Activated T-cell treated with anti-CD3 and anti-CD28 coated beads for 4 hours (primary cell): ENCODE results near the gene FGF6.
"Not testable (repeated sequence)": the region's sequence is repeated elsewhere in the genome, so short reads cannot be mapped to it uniquely, and the experiment has no call there.

Experiments
- DNase-seq: peaks from one replicate; pipeline ENCODE4 v3.0.0-alpha.2; 2020

Gene FGF6, protein sequence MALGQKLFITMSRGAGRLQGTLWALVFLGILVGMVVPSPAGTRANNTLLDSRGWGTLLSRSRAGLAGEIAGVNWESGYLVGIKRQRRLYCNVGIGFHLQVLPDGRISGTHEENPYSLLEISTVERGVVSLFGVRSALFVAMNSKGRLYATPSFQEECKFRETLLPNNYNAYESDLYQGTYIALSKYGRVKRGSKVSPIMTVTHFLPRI

GRCh38 chr12:4445156-4446101 is at the start of gene FGF6:
TSS of gene FGF6 (minus strand) at chr12:4445815. CDS start at chr12:4445570, 245 bp downstream.
- DNase-seq = no peak

DNA sequence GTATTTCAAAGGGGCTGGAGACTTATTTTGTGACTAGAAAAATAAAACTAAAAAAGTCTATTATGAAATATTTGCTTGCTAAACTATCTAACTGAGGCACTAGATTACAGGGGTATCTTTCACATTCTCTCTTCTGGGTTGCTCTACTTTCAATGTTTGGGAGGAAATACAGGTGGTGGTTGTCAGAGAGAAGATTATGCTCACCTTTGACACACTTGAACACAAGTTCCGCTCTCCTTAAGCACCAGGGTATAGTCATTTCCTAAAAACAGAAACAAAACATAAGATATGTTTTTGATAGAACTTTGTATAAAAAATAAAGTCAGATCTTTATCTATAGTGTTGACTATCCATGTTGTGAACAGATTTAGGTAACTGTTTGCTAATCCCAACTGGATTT is 45.4 kb upstream of the FGF6 start:
- DNase-seq = no peak

DNA sequence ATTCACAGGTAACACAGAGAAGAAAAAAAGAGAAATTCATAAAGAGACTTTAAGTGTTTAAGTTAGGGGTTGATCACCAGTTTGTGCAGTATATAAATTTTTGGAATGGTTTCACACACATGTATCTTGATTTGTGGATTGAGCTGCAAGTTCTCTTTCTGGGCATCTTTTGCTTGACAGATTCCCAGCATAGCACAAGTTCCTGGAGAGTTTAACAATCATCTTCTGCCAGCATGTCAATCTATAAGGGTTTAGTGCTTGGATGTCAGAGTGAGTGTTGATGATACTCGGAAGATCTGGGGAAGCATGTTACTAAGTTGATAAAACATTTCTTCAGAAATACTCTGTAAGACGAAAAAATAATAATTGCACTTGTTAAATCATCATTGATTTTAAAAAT is 43.9 kb upstream of the FGF6 start:
- no peak for DNase-seq

DNA sequence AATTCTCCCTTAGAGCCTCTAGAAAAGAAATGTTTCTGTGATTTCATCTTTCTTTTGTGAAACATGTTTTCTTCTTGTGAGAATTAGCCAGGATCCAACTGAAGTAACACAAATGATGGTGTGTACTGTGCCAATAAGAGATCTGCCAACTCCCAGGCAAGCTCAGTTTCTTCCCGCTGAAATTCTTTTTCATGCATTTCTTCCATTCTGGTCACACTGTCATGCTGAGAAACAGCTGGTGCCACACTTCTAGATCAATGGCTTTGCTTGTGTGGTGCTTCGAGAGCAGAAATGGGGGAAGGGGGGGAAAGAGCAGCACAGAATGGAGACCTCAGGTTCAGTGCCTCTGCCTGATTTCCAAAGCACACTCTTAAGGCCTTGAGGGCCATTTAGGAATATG is 41.4 kb upstream of the FGF6 start:
- no peak for DNase-seq

- no peak for DNase-seq
Observed at GRCh38 chr12:4486049-4486699, 40.6 kb upstream of the FGF6 start.

DNA sequence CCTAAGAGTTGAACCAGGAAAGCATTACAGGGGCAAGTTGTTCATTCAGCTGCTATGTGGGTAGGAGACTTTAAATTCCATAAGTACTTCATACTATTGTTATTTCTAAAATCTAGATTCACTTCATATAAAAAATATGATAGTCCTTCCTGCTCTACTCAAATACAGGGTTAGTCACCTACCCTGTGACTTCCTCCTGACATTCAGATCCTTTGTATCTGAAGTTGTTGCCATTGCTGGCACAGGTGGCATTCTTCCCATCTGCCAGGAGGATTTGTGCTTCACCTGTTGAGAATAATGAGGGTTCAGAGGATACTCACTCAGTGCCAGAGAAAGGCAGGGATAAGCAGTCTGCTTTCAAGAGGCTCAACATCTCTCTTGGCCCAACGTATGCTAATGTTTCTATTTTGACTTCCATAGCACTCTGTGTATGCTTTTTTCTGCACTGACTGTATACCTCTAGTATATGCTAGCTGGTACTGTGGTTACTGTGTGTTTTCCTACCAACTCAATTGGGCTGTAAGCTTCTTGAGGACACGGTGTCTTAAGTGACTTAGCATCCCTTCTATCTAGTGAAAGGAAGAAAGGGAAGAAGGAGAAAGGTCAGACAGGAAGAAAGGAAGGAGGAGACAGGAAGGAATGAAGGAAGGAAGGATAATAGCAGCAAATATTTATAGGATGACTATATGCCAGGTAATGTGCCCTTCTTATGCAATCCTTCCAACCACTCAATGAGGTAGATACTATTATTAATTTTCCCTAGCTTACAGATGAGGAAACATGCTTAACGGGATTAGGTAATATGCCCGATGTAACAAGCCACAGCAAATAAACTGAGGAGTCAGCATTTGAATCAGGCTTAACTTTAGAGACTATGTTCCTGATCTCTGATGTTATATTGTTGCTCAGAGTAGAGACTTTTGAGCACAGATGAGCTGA is 38.5 kb upstream of the FGF6 start:
- no peak for DNase-seq

DNA sequence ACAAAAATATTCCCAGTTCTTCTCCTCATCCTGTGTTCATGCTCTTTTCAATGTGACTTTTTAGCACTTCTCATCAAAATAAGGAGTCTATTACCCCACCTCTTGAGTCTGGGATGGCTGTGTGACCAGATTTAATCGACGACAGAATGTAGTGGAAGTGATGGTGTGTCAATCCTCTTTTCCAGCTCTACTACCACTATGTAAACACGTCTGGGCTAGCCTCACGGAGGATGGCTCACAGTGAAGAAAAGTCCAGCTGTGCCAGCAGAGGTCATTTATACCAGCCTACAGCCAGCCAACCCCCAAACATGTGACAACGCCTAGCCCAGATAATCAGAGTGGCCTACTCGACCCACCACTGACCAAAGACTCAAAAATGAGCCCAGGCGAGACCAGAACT is 37.3 kb upstream of the FGF6 start:
- DNase-seq = no peak

DNA sequence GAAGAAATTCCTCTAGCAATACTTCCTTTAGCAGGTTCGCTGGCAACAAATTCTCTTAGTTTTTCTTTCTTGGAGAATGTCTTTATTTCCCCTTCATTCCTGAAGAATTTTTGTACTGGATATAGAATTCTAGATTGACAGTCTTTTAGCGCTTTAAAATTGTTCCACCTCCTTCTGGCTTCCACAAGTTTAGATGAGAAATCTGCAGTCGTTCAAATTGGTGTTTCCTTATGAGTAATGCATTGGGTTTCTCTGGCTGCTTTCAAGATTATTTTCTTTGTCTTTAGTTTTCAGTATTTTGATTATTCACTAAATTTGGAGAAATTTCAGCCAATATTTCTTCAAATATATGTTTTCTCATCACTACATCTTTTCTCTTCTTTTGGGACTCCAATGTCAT is 33.3 kb upstream of the FGF6 start:
- DNase-seq = no peak

- no peak for DNase-seq
Observed at GRCh38 chr12:4477129-4477528, 31.5 kb upstream of the FGF6 start.

DNA sequence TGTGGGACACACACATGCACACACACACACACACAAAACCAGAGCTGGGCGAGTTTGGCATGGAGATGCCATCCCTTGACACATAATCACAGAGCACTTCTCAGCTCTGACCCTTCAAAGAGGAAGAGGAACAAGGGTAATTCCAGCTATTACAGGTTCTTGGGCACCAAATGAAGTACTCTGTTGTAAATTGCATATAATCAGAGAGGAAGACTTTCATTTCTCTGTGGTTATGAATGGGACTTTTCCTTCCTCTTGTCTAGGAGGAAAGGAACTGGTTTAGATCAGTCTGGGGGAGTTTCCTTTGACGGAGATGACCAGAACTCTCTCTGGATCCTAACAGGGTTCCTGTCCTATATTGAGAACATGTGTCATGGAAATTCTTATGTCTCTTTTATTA is 26.4 kb upstream of the FGF6 start:
- no peak for DNase-seq

- DNase-seq = no peak
Observed at GRCh38 chr12:4471256-4471655, 25.6 kb upstream of the FGF6 start.

GRCh38 chr12:4468994-4469393 is 23.4 kb upstream of the FGF6 start:
- no peak for DNase-seq

DNA sequence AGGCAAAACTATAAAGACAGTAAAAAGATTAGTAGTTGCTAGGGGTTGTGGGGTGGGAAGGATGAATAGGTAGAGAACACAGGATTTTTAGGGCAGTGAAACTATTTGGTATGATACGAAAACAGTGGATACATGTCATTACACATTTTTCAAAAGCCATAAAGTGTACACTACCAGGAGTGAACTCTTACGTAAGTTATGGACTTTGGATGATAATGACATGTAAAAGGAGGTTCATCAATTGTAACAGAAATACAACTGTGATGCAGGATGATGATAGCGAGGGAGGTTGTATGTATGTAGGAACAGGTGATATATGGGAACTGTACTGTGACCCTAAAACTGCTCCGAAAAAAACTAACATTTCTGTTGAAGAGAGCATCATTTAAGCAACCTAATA is 15.1 kb upstream of the FGF6 start:
- no peak for DNase-seq

DNA sequence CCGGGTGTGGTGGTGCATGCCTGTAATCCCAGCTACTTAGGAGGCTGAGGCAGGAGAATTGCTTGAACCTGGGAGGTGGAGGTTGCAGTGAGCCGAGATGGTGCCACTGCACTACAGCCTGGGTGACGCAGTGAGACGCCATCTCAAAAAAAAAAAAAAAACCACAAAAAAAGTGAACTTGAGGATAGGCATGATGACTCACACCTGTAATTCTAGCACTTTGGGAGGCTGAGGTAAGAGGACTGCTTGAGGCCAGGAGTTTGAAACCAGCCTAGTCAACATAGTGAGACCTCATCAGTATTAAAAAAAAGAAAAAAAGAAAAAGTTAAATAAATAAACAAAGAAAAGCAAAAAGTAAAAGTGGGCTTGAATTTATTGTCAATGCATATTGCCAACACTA is 10.2 kb upstream of the FGF6 start:
- DNase-seq = not testable (repeated sequence)

DNA sequence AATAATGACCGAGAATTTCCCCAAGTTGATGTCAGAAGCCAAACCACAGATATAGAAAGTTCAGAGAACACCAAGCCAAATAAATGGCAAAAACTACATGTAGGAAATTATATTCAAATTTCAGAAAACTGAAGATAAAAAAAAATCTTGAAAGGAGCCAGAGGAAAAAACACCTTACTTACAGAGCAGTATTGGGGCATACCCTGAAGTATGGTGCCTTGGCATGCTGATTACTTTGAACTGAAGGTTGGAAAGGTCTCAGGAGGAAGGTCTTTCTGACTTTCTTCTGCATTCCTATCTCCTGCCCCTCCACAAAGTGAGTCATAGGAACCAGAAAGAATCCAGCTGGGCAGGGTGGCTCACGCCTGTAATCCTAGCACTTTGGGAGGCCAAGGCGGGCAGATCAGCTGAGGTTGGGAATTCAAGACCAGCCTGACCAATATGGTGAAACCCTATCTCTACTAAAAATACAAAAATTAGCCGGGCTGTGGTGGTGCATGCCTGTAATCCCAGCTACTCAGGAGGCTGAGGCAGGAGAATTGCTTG is 8.8 kb upstream of the FGF6 start:
- DNase-seq = no peak

DNA sequence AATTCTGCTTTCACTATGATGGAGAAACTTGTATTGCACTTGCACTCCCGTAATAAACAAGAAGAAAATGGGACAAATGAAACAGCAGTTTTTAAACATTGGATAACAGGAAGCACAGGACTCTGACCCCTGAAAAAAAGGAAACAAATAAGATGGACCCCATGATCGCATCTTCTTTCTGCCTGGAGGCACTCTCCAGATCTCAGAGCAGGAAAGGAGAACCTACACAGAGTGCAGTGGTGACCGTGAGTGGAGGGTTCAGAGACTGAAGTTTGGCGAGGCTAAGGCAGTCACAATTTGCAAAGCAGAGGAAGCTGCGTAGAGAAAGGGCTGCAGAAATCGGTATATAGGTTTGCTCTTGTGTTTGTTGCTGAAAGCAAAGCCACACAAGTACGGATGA is 6.1 kb upstream of the FGF6 start:
- DNase-seq = no peak

- no peak for DNase-seq
Observed at GRCh38 chr12:4450551-4451112, 5.0 kb upstream of the FGF6 start.

GRCh38 chr12:4449851-4450221 is 4.2 kb upstream of the FGF6 start:
- no peak for DNase-seq

DNA sequence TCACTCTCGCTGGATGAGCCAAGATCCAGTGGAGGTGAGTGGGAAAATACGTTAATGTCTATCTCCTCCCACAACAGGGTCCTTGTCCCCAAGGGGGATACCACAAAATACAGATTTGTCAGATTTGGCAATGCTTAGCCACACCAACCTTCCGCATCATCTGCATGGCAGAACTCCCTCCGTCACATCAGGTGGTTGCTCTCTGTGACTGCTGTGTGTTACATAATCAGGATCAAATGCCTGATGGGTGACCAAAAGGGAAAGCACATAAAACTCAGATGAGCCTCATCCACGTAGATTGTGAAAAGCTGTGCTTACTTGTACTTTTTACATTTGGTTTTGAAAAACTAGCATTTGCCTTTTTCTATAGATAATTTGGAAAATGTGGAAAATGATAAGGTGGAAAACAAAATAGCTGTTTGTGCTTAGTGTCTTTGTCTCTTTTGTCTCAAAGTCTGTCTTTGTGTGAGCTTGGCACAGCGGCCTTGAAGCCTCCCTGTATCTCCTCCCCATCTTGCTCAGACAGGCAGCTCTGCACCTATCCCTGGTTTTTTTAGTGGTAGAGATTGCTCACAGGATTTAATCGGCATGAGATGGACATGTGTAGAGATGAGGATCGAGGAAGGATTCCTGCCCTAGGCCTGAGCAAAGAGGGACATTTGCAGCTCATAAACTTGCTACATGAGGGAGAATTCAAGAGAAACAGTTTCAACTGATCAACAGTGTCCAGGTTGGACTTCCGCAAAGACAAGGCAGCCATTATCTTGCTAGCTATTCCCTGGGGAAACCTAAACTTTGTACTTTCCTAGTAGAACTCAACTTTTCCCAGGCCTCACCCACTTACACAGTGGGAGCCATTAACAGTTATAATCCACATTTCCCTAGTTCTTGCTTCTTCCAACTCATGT is 3.6 kb upstream of the FGF6 start:
- DNase-seq = no peak

- no peak for DNase-seq
Observed at GRCh38 chr12:4448371-4448940, 2.8 kb upstream of the FGF6 start.

DNA sequence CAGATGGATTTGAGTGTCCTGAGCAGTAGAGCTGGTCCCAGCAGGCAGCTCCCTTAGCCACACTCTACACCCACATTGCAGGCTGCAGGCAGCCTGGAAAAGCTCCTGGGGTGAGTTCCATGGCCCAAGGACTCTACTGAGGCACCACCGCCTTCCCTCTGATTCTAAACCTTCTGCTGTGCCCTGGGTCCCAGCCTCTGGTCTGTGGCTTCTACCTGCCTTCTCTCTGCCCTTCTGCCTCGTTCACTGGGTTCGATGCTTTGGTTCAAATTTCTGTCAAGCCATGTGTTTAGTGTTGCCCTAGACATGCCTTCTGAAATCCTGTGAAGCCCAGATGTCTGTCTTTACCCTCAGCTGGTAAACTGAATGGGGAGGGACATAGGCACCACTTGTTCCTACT is 1.5 kb upstream of the FGF6 start:
- no peak for DNase-seq
